HUDEP-2 (cell line): Measurements from ENCODE around the gene EOLA2.
"Not testable (repeated sequence)": the region's sequence is repeated elsewhere in the genome, so short reads cannot be mapped to it uniquely, and the experiment has no call there.

ENCODE experiments used
- DNase-seq, 76 experiments: peaks; one replicate each; lab custom pipeline; 2025; ENCODE audit not compliant: unreplicated experiment in 76 of 76; lab: John Stamatoyannopoulos, UW

The EOLA2 gene

DNA sequence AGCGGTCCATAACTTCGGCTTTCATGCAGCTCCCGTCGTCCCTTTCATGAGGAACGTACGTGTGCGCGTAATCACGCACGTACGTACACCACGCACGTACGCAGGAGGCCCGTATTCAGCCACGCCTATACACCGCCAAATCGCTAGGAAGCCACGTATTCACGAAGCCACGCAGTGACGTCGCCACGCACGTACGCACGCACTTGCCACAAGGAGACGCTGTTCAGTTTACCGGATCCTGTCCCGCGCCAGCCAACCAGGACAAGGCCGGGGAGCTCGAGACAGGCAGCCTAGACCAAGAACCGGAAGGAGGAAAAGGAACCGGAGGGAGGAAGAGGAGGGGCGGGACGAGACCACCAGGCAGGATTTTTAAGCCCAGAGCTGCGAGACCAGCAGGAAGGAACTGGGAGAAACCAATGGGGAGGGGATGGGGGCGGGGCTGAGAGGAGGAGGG, at the start of gene EOLA2:
TSS of gene EOLA2 (minus strand) at position 65 of the 454 bp plus-strand sequence. CDS start 4,617 bp downstream, outside the sequence.
- DNase-seq: peak; percentile 1 to 92 (median 83)

GRCh38 chrX:149987613-149988012, 49.3 kb upstream of the EOLA2 start:
- no peak for DNase-seq

GRCh38 chrX:149984411-149984810, 46.1 kb upstream of the EOLA2 start:
- DNase-seq: no peak

DNA sequence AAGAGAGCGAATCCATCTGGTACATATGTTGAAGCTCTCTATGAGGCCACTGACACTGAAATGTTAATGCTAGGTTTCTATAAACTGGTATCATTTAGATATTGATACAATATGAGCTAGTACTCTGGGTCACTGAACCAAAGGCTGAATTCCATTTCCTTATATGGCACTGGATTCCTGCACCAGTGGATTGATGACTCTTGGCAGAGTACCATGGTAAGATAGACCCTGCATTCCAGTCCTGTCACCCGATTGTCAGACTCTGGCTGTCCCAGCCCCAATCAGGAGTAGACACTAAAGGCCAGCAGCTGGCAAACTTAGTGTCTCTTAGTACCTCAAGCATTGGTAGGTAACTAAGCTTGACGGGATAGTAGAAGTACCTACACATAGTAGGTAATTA, 44.0 kb upstream of the EOLA2 start:
- DNase-seq: no peak

- no peak for DNase-seq
Observed at GRCh38 chrX:149979126-149979644, 40.9 kb upstream of the EOLA2 start.

GRCh38 chrX:149962859-149963757, 24.8 kb upstream of the EOLA2 start:
- peak in 29 of 76 experiments; percentile 1 to 35 (median 10) for DNase-seq

- DNase-seq: no peak
Observed at GRCh38 chrX:149962010-149962409, 23.7 kb upstream of the EOLA2 start.

GRCh38 chrX:149961572-149961971, 23.3 kb upstream of the EOLA2 start:
- DNase-seq: peak in 11 of 76 experiments; percentile 0 to 58 (median 10)

DNA sequence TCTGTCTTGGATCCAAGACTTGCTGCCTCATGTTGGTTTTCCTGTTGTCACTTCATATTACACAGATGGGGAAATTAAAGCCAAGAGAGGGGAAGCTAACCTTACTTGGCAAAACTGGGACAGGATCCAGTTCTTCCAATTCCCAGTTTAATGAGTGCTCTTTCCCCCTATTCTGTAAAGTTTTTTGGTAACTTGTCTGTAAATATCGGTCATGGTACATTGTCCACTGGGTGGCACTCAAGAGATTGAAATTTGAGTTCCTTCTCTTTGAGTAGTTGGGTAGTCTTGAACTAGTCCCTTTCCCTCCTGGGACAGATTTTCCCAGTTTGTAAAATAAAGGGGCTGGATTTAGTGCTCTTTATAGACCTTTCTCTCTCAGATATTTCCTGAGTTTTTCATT, 12.4 kb upstream of the EOLA2 start:
- DNase-seq: peak in 8 of 76 experiments; percentile 0 to 20 (median 8)

GRCh38 chrX:149949743-149950436, 11.6 kb upstream of the EOLA2 start:
- DNase-seq: no peak

GRCh38 chrX:149948016-149948415, 9.7 kb upstream of the EOLA2 start:
- no peak for DNase-seq

DNA sequence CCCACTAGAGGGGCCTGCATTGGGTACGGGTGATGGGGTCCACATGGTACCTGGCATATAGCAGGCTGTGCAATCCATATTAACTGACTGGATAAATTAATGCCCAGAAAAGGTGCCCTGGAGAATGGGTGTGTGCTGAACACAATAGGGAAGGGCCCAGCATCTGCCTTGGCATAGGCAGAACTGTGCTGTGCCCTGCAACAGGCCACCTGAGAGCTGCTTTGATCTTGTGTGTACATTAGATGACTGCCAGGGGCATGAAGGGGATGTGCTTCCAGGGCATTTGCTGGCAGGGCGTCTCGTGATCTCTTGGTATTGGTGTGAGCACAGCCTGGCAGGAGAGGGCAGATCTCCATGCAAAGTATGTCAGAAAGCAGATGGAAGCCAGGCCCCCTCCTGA, 8.6 kb upstream of the EOLA2 start:
- not testable (repeated sequence) for DNase-seq

- not testable (repeated sequence) for DNase-seq
Observed at GRCh38 chrX:149945820-149946219, 7.5 kb upstream of the EOLA2 start.

DNA sequence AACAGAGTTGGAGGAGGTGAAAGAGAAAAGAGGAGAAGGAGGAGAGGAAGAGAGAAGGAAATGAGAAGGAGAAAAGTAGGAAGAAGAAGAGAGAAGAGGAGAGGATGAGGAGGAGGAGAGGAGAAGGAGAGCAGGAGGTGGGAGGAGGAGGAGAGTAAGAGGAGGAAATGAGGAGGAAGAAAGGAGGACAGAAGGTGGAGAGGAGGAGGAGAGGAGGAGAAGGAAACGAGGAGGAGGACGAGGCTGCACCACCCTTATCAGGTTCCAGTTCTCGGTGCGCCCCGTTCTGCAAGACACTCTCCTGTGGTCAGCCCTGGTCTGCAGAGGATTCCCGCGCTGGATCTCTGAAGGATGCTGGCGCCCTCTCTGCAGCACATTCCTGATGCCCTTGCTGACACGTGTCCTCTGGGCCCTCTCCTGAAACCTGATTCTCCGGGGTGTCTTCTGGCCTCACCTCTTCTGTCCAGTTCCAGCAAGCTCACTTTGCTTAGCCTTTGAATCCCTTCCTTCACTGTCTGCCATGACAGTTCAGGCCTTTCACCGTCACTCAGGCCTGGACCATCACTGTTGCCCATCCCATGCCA, 6.9 kb upstream of the EOLA2 start:
- DNase-seq: not testable (repeated sequence)

GRCh38 chrX:149940674-149941024, 2.4 kb upstream of the EOLA2 start:
- DNase-seq: peak in 1 of 76 experiments; percentile 6

DNA sequence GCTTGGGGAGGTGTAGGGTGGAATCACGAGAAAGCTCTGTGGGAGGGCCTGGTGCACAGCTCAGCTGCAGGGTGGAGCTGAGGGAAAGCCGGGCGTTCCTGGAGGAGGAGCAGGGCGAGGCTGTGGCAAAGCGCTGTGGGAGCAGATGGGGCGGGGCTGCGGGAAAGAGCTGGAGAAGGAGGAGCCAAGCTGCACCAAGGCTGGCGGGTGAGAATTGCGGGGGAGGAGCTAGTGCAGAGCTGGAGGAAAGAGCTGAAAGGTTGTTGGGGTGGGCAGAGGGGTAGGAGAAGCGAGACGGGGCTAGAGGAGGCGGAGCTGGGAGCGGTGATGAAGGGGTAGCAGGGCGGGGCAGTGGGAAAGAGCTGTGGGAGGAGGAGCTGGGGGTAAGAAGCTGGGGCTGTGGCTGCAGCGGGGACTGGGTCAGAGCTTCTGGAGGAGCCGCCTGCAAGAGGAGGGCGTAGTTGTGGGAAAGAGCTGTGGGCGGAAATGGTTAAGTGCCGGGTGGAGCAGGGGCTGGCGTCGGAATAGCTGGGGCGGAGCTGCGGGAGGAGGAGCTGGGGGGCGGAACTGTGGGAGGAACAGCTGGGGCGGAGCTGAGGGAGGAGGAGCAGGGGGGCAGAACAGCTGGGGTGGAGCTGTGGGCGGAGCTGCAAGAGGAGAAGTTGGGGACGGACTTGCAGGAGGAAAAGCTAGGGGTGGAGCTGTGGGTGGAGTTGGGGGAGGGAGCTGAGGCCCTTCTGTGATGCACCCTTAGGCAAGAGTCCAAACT, 1.8 kb upstream of the EOLA2 start:
- DNase-seq: peak; percentile 19 to 96 (median 89)

DNA sequence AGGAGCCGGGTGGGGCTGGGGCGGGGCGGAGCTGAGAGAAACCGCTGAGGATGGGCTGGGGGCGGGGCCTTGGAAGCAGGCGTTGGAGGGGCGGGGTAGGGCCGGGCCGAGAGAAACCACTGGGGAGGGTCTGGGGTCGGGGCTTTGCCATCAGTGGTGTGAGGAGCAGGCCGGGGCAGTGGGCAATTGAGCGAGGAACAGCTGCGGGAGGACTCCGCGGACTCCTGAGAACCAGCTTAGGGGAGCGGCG, 1.3 kb upstream of the EOLA2 start:
- no peak for DNase-seq

- peak in 75 of 76 experiments; percentile 1 to 95 (median 84) for DNase-seq
Observed at GRCh38 chrX:149938881-149939654, 777 bp upstream of the EOLA2 start.

GRCh38 chrX:149937871-149938426, 342 bp downstream of the EOLA2 start:
- DNase-seq: peak in 3 of 76 experiments; percentile 0 to 4 (median 0)
